Activated CD4-positive, alpha-beta memory T cell treated with anti-CD3 and anti-CD28 coated beads for 36 hours (primary cell): ENCODE data around the gene NDUFC1. TPM values are rescaled to one million over a fixed set of nuclear protein-coding genes. Genes with fewer than 3 reads are reported as not detected.

ENCODE experiments used
- CTCF ChIA-PET: fragments of 350-600 bp; sonication (Branson Sonifier 250); formaldehyde crosslinking; loops from one replicate; lab custom pipeline; 2021; ENCODE audit warnings: antibody characterized with exemption, inconsistent platforms; lab: Charles Lee
- POLR2A ChIA-PET: fragments of 350-600 bp; sonication (Branson Sonifier 250); formaldehyde crosslinking; loops from one replicate; lab custom pipeline; 2021; ENCODE audit warnings: antibody characterized with exemption; lab: Charles Lee
- DNase-seq: peaks from one replicate; pipeline ENCODE4 v3.0.0-alpha.2; 2020
- H3K27ac Mint-ChIP-seq: one replicate; pipeline ENCODE4 v1.8.0; 2021; ENCODE audit warnings: mixed read lengths
- H3K27me3 Mint-ChIP-seq: one replicate; pipeline ENCODE4 v1.8.0; 2021; ENCODE audit warnings: mixed read lengths
- H3K36me3 Mint-ChIP-seq: one replicate; pipeline ENCODE4 v1.8.0; 2021; ENCODE audit warnings: mixed read lengths
- H3K4me1 Mint-ChIP-seq: one replicate; pipeline ENCODE4 v1.8.0; 2021; ENCODE audit warnings: low read depth, mixed read lengths
- H3K4me3 Mint-ChIP-seq: one replicate; pipeline ENCODE4 v1.8.0; 2021; ENCODE audit warnings: mild to moderate bottlenecking, mixed read lengths
- H3K9me3 Mint-ChIP-seq: one replicate; pipeline ENCODE4 v1.8.0; 2021; ENCODE audit warnings: mixed read lengths
- intact Hi-C: fragments of 100-400 bp; cut with micrococcal nuclease; formaldehyde crosslinking; loops from one replicate; pipeline ENCODE4 v1.15.1; 2023
- total RNA-seq, 2 experiments: library from RNA; stranded (reverse); gene quantifications; one replicate each; pipeline ENCODE4 v1.2.3, GENCODE V29; 2021

Gene NDUFC1
- total RNA-seq, 2 experiments from 2014 or later: 51.2 to 52.4 TPM

DNA sequence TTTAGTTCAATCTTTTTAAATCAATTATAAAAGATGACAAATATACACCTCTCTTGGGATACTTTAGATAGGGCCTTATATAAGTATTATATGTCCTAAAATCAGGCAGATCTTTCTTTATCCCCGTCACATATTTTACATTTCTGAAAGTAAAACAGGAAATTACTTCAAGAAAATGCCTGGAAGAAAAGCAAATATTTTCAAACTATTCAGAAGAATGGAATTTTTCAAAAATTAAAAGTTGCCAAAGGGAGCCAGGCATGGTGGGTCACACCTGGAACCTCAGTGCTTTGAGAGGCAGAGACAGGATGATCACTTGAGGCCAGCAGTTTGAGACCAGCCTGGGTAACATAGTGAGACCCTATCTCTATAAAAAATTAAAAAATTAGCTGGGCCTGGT is 56.7 kb downstream of the NDUFC1 start:
- H3K27me3 Mint-ChIP-seq: no peaks in the 10 kb centered on the region
- POLR2A ChIA-PET: no interaction called here
- H3K4me3 Mint-ChIP-seq: no peak overlapping the region
- CTCF ChIA-PET: no interaction called here
- intact Hi-C loops: no loop called here
- H3K27ac Mint-ChIP-seq: no peak overlapping the region
- no peak for DNase-seq
- no peaks in the 10 kb centered on the region for H3K36me3 Mint-ChIP-seq
- no peaks in the 10 kb centered on the region for H3K9me3 Mint-ChIP-seq
- no peaks in the 10 kb centered on the region for H3K4me1 Mint-ChIP-seq

GRCh38 chr4:139243448-139244365 is 58.6 kb downstream of the NDUFC1 start:
- Mint-ChIP-seq H3K4me3 (no peak overlapping the region), H3K27me3 (no peaks in the 10 kb centered on the region), H3K36me3 (no peaks in the 10 kb centered on the region), H3K27ac (no peak overlapping the region), H3K4me1 (no peaks in the 10 kb centered on the region), H3K9me3 (peaks cover 4% of the 10 kb centered on the region)
- intact Hi-C loops: no loop called here
- CTCF ChIA-PET: interaction anchor here (1.5 kb wide), 1 partner anchor 213 kb away, joined by 3 read pairs; no protein-coding TSS in a partner anchor
- DNase-seq: no peak
- POLR2A ChIA-PET: interaction anchor here (0.6 kb wide), 1 partner anchor 729 kb away, joined by 5 read pairs; no protein-coding TSS in a partner anchor

GRCh38 chr4:139242511-139243051 is 59.7 kb downstream of the NDUFC1 start:
- Mint-ChIP-seq H3K27me3 (no peaks in the 10 kb centered on the region), H3K27ac (no peak overlapping the region), H3K36me3 (no peaks in the 10 kb centered on the region), H3K4me1 (peaks cover 2% of the 10 kb centered on the region), H3K4me3 (no peak overlapping the region), H3K9me3 (peaks cover 4% of the 10 kb centered on the region)
- ChIA-PET CTCF (no interaction called here), POLR2A (no interaction called here)
- intact Hi-C loops: no loop called here
- DNase-seq: no peak

- no peak for DNase-seq
- Mint-ChIP-seq H3K4me3 (no peak overlapping the region), H3K9me3 (peaks cover 4% of the 10 kb centered on the region), H3K36me3 (no peaks in the 10 kb centered on the region), H3K27ac (no peak overlapping the region), H3K4me1 (peaks cover 2% of the 10 kb centered on the region), H3K27me3 (no peaks in the 10 kb centered on the region)
- CTCF ChIA-PET: interaction anchor here (0.7 kb wide), 1 partner anchor 74 kb away, joined by 3 read pairs; no protein-coding TSS in a partner anchor
- intact Hi-C loops: no loop called here
- POLR2A ChIA-PET: no interaction called here
Measured at GRCh38 chr4:139241784-139242151, 60.5 kb downstream of the NDUFC1 start.

DNA sequence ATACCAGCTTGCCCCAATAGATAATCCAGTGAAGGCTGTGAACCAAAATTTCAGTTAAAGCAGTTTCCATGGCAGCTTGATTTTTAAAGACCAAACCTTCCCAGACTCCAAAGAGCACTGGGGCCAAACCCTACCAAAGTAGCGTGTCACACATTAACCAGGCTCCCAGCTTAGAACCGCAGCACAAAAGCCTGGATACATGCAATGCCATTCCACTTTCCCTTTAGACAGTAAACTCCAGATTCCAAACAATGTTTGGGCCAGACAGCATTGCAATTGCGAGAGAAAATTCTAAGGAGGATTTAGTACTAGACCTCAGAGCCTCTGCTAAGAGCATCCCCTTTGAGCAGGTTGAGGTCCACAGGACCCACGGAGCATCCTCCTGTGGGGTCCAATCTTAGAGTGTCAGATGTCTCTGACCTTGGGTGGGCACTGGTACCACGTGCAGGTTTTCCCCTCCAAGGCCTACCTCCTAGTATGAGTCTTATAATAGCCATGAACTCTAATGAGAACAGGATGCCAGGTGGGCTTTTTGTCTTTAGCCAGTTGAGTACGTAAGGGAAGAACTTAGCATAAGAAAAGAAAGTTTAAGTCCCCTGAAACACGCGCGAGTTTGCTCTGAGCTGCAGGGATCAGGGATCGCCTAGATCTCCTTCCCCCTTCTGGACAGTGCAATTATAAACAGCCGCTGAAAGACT is 61.0 kb downstream of the NDUFC1 start:
- Mint-ChIP-seq H3K9me3 (peaks cover 4% of the 10 kb centered on the region), H3K4me1 (peaks cover 2% of the 10 kb centered on the region)
- CTCF ChIA-PET: interaction anchor here (0.7 to 1.1 kb wide), 2 partner anchors 61 to 74 kb away, joined by 3 read pairs; no protein-coding TSS in a partner anchor

More for the DNA sequence above, 61.0 kb downstream of the NDUFC1 start:
- H3K4me3 Mint-ChIP-seq: no peak overlapping the region
- intact Hi-C loops: no loop called here
- H3K27me3 Mint-ChIP-seq: no peaks in the 10 kb centered on the region
- H3K36me3 Mint-ChIP-seq: no peaks in the 10 kb centered on the region
- POLR2A ChIA-PET: no interaction called here
- no peak overlapping the region for H3K27ac Mint-ChIP-seq
- no peak for DNase-seq

Other genes with a start within 250 kb of the NDUFC1 start
- 10 to 100 TPM; 24.2 to 29.7 TPM for gene ELF2, start 125.3 kb downstream of the NDUFC1 start, total RNA-seq
- under 1 TPM in 1 of 2 experiments, not detected in 1; 0.22 TPM for gene MGARP, start 22.3 kb downstream of the NDUFC1 start, total RNA-seq
- gene NAA15, start 972 bp downstream of the NDUFC1 start, total RNA-seq: 10 to 100 TPM; 91.2 to 95.8 TPM
- 1 to 10 TPM; 5.5 to 5.7 TPM for gene RAB33B, start 151.6 kb upstream of the NDUFC1 start, total RNA-seq